GM19035 (cell line): Measurements from ENCODE around the gene KCNG1.

ENCODE experiments used
- ATAC-seq: cut with Tn5 transposase; IDR thresholded peaks from one replicate; pipeline ENCODE4 v1.9.1; 2021; ENCODE audit not compliant: unreplicated experiment

The KCNG1 gene

DNA sequence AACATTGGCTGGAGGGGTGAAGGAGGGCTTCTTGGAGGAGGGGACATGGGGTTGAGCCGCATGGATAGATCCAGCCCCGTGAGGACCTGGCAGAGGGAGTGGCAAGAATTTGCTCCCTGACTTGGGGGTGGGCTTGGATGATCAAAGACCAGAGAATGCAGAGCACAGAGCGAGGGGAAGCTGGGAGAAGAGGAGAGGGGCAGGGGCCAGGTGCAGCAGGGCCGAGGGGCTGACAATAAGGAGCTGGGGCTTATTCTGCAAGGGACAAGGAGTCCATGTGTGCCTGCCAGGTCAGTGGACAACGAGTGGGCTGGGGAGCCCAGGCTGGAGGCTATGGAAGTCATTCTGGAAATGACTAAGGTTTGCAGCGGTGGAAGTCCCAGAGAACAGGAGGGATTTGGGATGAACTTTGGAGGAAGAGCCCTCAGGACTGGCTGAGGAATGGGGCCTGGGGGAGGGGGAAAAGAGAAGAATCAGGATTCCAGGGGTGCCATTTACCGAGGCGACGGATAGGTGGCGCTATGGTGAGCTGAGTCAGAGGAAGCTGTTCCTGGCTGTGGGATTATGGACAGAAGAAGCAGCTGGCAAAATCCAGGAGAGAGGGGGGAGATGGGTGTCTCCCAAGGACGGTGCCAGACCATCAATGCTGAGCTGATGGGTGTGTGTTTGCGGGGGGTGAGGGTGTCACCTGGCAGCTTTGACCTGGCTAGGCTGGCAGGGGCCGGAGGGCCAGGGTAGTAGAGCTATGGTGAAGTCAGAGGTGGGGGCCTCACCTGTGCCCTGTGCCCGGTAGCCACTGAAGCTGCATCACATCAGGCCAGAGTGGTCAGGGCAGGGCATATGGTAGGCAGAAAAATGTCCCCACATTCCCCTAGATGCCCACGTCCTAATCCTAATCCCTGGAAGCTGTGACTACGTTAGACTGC, 7.8 kb downstream of the KCNG1 start:
- ATAC-seq: no peak

DNA sequence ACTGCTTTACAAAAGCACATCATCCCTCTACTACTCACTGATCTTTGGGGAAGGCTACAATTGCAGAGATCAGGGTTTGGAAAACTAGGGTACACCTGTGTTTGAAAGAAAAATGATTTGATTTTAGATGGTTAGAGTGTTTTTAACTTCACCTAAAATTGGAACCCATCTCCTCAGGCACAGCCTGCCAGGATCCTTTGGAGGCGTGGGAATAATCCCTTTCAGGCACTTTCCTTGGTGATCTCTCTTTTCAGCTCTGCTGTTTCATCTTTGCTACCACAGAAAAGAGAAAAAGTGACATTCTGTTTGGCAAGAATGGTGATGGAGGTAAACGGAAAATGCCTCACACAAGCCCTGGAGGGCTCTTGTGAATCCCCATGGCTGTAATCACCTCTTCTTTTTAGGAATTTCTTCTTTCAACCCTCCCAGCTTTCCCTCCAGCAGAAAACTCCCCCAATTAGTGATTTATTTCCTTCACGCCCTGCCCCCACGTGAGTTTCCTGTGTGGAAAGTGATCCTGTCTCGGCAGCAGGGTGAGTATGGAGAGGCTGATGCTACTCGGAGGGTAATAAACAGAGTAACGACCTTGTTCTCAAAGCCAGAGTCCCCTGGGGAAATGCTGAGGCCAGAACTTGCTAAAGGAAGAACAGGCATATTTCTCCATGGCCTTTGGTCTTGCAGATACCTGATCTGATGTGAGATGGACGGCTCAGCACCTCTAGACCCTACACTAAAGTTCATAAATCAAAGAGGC, 9.2 kb downstream of the KCNG1 start:
- no peak for ATAC-seq

DNA sequence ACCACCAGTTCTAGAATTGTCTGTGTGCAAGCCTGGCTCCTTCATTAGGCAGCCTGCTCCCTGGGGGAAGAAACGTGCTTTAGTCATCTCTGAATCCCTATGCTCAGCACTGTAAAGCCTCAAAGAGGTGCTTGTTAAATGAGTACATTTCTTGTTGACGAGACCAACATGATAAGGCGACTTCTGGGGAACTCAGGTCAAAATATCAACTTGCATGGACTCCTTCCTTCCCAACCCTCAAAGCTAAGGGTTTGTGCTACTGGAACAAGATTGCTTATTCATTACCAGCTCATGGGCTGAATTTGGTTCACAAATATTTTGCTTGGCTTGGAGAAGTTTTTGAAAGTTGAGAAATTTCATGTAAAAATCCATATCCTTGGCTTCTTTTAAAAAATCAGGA, 10.6 kb downstream of the KCNG1 start:
- no peak for ATAC-seq

DNA sequence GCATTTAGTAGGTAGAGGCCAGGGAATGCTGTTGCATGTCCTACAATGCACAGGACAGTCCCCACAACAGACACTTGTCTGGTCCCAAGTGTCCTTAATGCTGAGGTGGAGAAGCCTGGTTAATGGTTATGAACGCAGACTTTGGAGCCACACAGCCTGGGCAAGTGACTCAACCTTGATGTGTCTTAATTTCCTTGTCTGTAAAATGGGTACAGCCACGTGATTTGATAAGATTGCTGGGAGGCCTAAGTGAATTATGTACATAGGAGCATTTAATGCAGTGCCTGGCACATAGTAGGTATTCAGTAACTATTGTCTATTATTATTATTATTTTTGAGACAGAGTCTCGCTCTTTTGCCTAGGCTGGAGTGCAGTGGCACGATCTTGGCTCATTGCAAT, 11.4 kb downstream of the KCNG1 start:
- ATAC-seq: no peak

DNA sequence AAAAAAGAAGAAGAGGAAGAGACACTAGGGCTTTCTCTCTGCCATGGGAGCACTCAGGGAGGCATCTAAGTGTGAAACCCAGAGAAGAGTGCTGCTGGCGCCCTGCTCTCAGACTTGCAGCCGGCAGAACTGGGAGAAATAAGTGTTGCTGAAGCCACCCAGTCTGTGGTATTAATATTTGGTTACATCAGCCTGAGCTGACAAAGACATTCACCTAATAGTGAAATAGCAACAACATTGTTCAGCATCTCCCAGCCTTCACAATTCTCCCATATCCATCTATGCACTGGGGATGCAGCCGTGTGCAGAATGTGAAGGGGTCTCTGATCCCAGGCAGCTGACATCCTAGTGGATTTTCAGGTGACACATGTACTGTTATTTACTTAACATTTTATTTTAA, 12.0 kb downstream of the KCNG1 start:
- no peak for ATAC-seq

DNA sequence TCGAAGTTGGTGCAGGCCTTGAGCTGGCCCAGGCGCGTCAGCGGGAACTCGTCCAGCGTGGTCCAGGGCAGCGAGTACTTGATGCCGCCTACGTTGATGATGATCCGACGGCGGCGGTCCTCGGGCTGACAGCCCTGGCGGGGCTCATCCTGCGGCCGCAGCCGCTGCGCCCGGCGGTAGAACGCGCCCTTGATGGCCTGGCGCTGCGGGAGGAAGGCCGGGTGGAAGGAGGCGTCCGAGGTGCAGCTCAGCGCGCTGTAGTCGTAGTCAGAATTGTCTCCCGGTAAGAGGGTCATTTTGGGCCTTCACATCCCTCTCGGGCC, 12.9 kb downstream of the KCNG1 start:
- ATAC-seq: no peak

DNA sequence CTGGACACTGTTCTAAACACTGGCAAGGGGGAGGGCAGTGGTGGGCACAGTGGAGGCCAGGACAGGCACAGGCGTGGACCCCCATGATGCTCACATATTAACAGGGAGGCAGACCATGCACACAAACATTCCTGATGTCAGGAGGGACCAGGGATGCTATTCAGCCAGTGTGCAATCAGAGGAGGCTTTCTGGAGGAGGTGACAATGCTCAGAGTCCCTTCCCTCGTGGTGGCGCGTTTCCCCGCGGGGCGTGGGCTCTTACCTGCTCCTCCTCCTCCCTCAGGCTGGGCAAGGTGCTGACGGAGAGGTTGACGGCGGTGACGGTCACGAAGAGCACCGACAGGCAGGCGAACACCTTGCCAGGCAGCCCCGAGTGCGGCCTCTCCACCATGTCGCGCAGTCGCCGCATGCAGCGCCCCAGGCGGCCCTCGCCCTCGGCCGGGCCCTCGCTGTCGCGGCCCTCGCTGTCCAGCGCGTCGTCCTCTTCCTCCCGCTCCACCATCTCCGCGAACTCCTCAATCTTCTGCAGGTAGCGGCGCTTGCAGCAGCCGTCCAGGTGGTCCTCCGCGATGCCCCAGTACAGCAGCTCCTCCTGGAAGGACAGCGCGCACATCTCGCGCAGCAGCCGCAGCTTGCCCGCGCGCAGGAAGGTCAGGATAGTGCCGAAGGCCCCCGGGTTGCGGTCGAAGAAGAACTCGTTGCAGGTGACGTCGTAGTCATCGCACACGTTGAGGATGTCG, 13.4 kb downstream of the KCNG1 start:
- ATAC-seq: no peak

DNA sequence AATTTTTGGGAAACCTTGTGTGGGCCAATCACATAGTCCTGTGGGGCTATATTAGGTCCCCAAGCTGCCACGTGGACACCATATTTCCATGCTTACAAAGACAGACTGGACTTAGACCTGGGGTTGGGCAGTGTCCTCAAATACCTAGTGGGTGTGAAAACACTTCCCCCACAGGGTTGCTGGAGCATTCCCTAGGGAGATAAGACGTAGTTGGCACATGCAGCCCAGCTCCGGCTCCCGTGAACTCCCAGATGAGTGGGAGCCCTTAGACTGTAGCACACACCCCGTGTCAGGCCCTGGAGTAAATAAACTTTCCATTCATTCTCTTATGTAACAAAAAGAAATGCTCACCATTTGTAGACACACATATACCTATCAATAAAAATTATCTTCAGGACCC, 14.2 kb downstream of the KCNG1 start:
- no peak for ATAC-seq

DNA sequence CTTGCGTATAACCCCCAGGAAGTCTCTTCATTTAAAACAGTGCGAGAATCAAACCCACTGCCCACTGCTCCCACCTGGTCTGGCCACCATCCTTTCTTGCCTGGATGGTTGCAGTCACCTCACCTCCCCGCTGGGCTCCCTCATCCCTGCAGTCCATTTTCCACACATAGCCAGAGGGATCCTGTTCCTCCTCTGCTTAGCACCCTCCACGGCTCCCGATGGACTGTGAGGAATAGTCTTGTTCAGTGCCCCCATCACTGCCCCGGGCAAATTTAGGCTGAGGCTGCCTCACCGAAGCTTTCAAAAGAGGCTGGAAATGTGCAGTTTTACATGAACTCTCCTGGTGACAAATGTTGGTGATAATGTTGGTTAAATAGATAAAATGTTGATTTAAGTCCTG, 17.7 kb downstream of the KCNG1 start:
- no peak for ATAC-seq

DNA sequence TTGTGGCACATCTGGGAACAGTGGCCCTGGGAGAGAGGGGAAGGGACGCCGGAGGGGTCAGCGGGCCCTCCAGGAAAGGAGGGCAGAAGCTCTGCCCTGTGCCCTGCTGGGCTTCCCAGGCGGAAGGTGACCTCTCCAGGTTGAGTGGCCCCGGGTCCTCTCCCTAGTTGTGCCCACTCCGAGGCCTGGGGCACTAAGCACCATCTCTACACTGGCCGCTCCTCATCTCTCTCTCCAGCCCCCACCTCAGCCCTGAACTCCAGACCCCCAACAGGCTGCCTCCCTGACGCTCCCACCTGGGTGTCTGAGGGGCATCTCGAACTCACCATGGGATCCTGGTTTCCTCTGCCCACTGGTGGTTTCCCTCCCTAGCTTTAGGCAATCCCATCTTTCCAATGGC, 18.1 kb downstream of the KCNG1 start:
- no peak for ATAC-seq

DNA sequence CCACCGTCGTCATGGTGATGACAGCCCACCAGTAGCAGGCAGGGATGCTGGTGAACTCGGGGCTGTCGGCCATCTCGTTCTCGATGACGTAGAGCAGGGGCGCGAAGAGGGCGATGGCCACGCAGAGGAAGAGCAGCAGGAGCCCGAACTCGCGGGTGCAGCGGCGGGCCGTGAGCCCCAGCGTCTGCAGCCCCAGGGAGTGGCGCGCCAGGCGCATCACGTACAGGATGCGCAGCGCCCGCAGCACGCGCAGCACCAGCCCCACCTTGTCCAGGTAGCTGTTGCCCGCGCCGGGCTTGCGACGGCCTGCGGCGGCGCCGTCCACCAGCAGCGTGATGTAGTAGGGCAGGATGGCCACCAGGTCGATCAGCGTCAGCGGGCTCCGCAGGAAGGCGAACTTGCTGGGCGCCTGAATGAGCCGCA, 18.6 kb downstream of the KCNG1 start:
- no peak for ATAC-seq

DNA sequence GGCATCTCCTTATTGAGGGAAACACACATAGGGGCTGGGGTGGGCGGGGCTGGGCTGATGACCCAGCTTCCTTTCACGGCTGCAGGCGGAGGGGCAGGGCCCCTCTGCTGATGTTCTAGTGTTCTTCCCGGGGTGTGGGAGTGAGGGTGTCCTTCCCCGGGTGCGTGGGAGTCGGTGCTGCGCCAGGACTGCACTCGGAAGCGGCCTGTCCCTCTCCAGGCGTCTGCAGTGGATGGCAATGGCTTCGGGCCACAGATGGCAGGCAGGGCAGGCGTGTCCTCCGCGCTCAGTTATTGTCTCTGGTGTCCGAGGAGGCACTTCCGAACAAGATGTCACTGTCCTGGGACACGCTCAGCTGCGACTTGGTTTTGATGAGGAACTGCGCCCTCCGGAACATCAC, 19.2 kb downstream of the KCNG1 start:
- no peak for ATAC-seq

DNA sequence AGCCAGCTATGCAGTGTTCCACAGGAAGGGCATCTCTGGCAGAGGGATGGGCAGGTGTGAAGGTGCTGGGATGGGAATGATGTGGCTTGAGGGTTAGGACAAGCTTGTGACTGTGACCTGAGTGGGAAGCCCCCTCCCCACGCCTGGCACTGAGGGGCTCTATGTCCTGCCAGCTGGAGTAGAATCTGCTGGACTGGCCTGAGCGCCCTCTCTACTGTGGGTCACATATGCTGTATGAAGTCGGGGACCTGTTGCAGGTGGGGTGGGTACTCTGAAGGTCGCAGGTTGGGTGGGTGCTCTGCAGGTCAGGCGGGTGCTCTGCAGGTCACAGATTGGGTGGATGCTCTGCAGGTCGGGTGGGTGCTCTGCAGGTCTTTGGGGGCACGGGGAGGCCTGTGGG, 20.3 kb downstream of the KCNG1 start:
- ATAC-seq: no peak

DNA sequence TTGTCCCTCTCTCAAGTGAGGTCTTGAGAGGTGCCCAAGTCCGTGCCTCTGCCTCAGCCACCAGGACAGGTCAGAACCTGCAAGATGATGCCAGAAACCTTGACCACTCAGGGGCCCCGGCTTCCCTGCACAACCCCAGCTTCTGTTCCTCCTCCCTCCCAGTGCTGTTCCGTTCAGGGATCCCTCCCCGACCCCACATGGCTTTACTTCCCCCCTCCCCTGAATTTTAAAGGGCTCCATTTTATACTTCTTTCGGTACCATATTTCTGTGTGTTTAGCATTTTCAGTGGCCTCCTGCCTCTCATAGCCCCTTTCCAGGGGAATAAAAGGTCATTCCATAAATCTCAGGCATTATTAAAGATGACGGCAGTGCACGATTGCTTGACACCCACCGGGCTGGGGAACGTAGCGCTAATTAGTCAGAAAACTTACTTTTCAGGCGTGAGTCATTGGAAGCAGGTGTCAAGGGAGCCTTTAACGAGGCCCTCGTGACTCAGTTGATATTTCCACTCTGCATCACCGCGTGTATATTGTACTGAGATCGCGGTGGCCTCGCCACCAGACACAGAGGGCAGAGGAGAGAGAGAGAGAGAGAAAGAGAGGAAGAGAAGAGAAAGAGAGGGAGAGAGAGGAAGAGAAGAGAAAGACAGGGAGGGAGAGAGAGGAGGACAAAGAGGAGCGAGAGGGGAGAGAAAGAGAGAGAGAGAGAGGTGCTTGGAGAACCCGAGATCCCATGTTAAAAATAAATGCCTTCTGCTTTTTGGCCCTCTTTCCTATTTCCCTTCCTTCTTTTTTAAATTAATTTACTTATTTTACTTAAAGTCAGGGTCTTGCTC, 21.3 kb downstream of the KCNG1 start:
- ATAC-seq: no peak

DNA sequence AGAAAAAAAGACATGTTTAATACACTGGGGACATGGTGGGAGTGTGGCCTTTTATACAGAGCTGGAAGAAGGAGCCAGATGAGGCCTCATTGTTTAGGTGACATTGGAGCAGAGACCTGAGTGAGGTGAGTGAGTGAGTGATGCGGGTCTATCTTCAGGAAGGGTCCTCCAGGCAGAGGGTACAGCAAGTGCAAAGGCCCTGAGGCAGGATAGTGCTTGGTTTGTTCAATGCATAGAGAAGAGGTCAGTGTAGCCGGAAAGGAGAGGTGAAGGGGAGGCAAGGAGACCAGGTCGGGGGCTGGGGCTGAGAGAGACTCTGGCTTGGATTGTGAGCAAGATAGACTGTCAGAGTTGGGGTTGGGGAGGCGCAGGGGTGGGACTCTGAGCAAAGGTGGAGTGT, 23.6 kb downstream of the KCNG1 start:
- no peak for ATAC-seq

DNA sequence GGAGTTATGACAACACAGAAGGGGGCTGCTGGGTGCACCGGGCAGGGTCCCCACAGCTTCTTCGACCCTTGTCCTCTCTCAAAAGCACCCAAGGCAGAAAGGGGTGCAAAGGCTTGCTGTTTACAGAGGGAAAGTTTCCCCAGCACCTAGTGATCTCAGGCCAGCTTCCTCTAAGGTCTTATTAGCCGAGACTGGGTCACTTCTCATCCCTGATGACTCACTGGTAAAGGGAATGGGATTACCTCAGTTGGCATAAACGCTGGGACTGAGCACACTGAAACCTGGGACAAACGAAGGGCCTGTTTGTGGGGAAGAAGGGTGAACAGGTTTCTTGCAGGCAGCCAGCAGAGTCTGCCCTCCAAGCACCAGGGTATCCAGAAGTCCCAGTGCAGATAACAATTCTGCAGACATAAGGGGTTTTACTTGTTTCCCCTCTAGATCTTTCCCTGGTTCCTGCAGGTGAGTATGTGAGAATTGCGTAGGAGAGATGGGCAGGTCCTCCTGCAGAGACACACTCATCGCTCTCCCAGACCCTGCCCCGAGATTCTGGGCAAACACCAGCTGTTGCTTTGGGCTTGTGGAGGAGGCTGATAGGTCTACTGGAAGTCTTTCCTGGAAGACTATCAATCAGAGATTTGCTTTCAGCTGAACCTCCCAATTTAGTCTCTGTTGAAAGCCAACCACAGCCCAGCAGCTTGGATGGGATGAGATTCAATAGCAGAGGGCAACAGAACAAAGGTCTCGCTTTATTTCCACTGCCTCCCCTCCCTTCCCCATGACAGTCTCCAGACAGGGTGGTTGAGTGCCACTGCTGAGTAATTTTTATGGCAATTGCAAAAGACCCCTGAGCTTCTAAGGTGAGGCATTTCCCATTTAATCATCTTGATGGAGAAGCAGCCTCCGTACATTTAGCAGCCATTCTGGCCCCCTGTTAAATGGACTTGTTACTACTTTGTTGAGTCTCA, 25.7 kb downstream of the KCNG1 start:
- no peak for ATAC-seq

DNA sequence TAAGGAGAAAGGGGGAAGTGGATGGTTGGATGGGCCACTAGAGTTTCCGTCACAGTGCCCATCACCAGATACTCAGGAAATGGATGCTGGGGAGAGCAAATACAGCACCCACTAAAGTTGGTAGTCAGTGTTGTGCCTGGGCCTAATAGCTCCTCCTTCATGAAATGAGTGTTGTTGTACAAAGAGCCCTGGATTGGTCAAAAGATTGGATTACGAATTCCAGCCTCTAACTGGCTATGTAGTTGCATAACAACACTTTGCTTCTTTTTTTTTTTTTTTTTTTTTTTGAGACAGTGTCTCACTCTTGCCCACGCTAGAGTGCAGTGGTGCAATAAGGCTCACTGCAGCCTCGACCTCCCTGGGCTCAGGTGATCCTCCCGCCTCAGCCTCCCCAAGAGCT, 27.4 kb downstream of the KCNG1 start:
- no peak for ATAC-seq

DNA sequence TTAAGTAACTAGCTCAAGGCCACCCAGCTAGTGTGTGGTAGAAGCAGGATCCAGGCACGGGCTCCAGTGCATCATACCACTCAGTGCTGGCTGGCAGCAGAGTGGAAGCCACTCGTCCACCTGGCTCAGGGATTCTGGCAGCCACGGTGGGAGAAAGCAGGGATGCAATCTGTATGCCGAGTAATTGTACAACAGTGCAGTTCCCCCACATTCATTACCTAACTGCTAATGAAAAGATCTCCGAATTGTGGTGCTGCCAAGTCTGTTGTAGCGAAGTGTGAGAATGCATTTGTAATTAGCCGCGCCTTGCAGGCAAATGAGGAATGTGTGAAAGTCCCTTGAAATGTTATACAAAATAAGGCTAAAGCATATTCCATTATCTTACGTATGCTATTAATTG, 29.0 kb downstream of the KCNG1 start:
- no peak for ATAC-seq

DNA sequence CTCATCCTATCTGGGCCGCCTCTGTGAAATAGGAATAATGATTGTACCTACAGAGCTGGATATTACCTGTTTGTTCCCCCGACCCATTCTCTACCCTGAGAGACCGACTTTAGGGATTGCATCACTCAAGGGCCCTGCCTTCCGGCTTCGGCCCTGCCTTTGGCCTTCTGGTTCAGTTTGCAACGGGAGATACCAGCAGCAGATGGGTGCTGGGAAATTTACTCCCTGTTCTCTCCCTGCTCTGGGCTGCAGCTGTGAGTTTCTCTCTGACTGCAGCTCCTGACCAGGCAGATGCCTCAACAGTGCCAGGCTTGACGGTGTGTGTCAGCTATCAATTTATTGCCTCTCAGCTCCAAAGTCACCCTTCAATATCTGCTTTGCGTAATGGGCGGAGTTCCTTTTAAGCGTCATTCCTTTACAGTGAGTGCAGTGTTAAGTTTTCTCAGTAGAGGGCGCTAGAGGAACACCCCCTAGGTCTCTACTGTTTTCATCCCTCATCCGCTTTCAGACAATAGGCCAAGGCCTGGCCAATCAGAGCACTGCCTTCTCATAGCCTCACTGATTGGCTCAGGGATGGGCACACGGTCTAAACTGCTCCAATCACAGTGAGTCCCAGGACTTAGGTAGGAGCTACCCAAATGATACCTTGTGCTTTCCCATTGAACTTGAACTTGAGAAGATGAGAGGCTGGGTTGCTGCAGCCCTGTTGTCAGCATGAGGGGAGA, 30.0 kb downstream of the KCNG1 start:
- ATAC-seq: no peak
